WTC11 (cell line): ENCODE data around the gene CRELD2. TPM values are rescaled to one million over a fixed set of nuclear protein-coding genes. Genes with fewer than 3 reads are reported as not detected.

Experiments
- ATAC-seq: fragments of 200-7000 bp; cut with Tn5 transposase; 2 replicates; pipeline ENCODE4 v1.10.0; 2021; ENCODE audit warnings: mild to moderate bottlenecking, moderate library complexity
- CTCF ChIA-PET: fragments of 300-600 bp; sonication (Branson Sonifier 250); formaldehyde crosslinking; loops from one replicate; lab custom pipeline; 2021; ENCODE audit warnings: antibody characterized with exemption; lab: Charles Lee
- POLR2A ChIA-PET: fragments of 350-600 bp; sonication (Branson Sonifier 250); formaldehyde crosslinking; loops from one replicate; lab custom pipeline; 2021; ENCODE audit warnings: antibody characterized with exemption; lab: Charles Lee
- DNase-seq: peaks from one replicate; pipeline ENCODE4 v3.0.0; 2021; ENCODE audit warnings: low spot score
- H3K27ac Mint-ChIP-seq: 2 replicates; pipeline ENCODE4 v1.8.0; 2021; ENCODE audit warnings: mixed read lengths
- H3K27me3 Mint-ChIP-seq: 2 replicates; pipeline ENCODE4 v1.8.0; 2021; ENCODE audit warnings: low read depth, mild to moderate bottlenecking, moderate library complexity, mixed read lengths
- H3K36me3 Mint-ChIP-seq: 2 replicates; pipeline ENCODE4 v1.8.0; 2021; ENCODE audit warnings: mixed read lengths
- H3K4me1 Mint-ChIP-seq: 2 replicates; pipeline ENCODE4 v1.8.0; 2022; ENCODE audit warnings: mixed read lengths
- H3K4me3 Mint-ChIP-seq: 2 replicates; pipeline ENCODE4 v1.8.0; 2021; ENCODE audit warnings: mild to moderate bottlenecking, moderate library complexity, mixed read lengths
- H3K9me3 Mint-ChIP-seq: 2 replicates; pipeline ENCODE4 v1.8.0; 2021; ENCODE audit warnings: mixed read lengths
- ATF2 ChIP-seq: sonication (generic); formaldehyde crosslinking; IDR thresholded peaks from 2 replicates; pipeline ENCODE4 v1.8.1; 2022; ENCODE audit warnings: low read depth, missing genetic modification reagents, borderline replicate concordance
- CDX4 ChIP-seq: fragments of 250-450 bp; sonication (Bioruptor Pico); IDR thresholded peaks from 2 replicates; pipeline ENCODE4 v1.9.0; 2021; ENCODE audit warnings: moderate library complexity, mild to moderate bottlenecking, inconsistent platforms, borderline replicate concordance
- CREM ChIP-seq: sonication (generic); formaldehyde crosslinking; IDR thresholded peaks from 2 replicates; pipeline ENCODE4 v1.8.1; 2022; ENCODE audit warnings: mild to moderate bottlenecking, missing genetic modification reagents, moderate library complexity
- ELF4 ChIP-seq: sonication (generic); formaldehyde crosslinking; IDR thresholded peaks from 2 replicates; pipeline ENCODE4 v1.8.1; 2022; ENCODE audit warnings: low read depth, mild to moderate bottlenecking, moderate library complexity, missing genetic modification reagents
- ESRRA ChIP-seq: sonication (generic); formaldehyde crosslinking; IDR thresholded peaks from 2 replicates; pipeline ENCODE4 v1.8.1; 2022; ENCODE audit warnings: mild to moderate bottlenecking, missing genetic modification reagents, borderline replicate concordance
- FOXK1 ChIP-seq: sonication (generic); formaldehyde crosslinking; IDR thresholded peaks from 2 replicates; pipeline ENCODE4 v1.8.0; 2022; ENCODE audit warnings: mild to moderate bottlenecking, moderate library complexity, missing genetic modification reagents
- GABPB1 ChIP-seq: sonication (generic); formaldehyde crosslinking; IDR thresholded peaks from 2 replicates; pipeline ENCODE4 v1.8.1; 2023; ENCODE audit warnings: mild to moderate bottlenecking, missing genetic modification reagents
- HMGXB4 ChIP-seq: sonication (generic); formaldehyde crosslinking; IDR thresholded peaks from 2 replicates; pipeline ENCODE4 v1.8.1; 2023; ENCODE audit warnings: mild to moderate bottlenecking, moderate library complexity, missing genetic modification reagents
- MLX ChIP-seq: sonication (generic); formaldehyde crosslinking; IDR thresholded peaks from 2 replicates; pipeline ENCODE4 v1.8.1; 2023; ENCODE audit warnings: mild to moderate bottlenecking, missing genetic modification reagents, moderate library complexity
- MXD4 ChIP-seq: fragments of 250-450 bp; sonication (Bioruptor Pico); IDR thresholded peaks from 2 replicates; pipeline ENCODE4 v1.8.0; 2021; ENCODE audit warnings: mild to moderate bottlenecking, moderate library complexity, borderline replicate concordance
- NFATC4 ChIP-seq: fragments of 250-450 bp; sonication (Bioruptor Pico); IDR thresholded peaks from 2 replicates; pipeline ENCODE4 v1.9.0; 2021; ENCODE audit warnings: mild to moderate bottlenecking
- NR1H2 ChIP-seq: sonication (generic); formaldehyde crosslinking; IDR thresholded peaks from 2 replicates; pipeline ENCODE4 v1.9.0; 2021; ENCODE audit warnings: mild to moderate bottlenecking, moderate library complexity, missing genetic modification reagents
- OVOL2 ChIP-seq: fragments of 250-450 bp; sonication (Bioruptor Pico); IDR thresholded peaks from 2 replicates; pipeline ENCODE4 v1.9.0; 2021; ENCODE audit warnings: mild to moderate bottlenecking, borderline replicate concordance
- PRRX2 ChIP-seq: fragments of 250-450 bp; sonication (Bioruptor Pico); IDR thresholded peaks from 2 replicates; pipeline ENCODE4 v1.8.0; 2021; ENCODE audit warnings: mild to moderate bottlenecking
- STAT6 ChIP-seq: sonication (generic); formaldehyde crosslinking; conservative IDR thresholded peaks from 2 replicates; pipeline ENCODE4 v1.8.1; 2023; ENCODE audit warnings: mild to moderate bottlenecking, low read depth, missing genetic modification reagents, moderate library complexity
- TEAD4 ChIP-seq: sonication (generic); formaldehyde crosslinking; IDR thresholded peaks from 2 replicates; pipeline ENCODE4 v1.8.0; 2022; ENCODE audit warnings: mild to moderate bottlenecking, missing genetic modification reagents
- ZBTB43 ChIP-seq: sonication (generic); formaldehyde crosslinking; IDR thresholded peaks from 2 replicates; pipeline ENCODE4 v1.8.1; 2023; ENCODE audit warnings: mild to moderate bottlenecking, missing genetic modification reagents
- ZNF532 ChIP-seq: fragments of 250-450 bp; sonication (Bioruptor Pico); IDR thresholded peaks from 2 replicates; pipeline ENCODE4 v1.9.0; 2021; ENCODE audit warnings: mild to moderate bottlenecking, borderline replicate concordance
- total RNA-seq: library from RNA; stranded (reverse); gene quantifications from 3 replicates; pipeline ENCODE4 v1.2.3, GENCODE V29; 2021

CRELD2 gene
- total RNA-seq, 1 experiment from 2014 or later = 42.8 TPM

- ATAC-seq (no peak), DNase-seq (no peak)
- no peak for TF ChIP-seq OVOL2 (CRISPR knock-in tag)
- TF ChIP-seq HMGXB4 (CRISPR knock-in tag) = no peak
- no peak for TF ChIP-seq GABPB1 (CRISPR knock-in tag)
- TF ChIP-seq NFATC4 = no peak
- TF ChIP-seq NR1H2 (CRISPR knock-in tag) = no peak
- TF ChIP-seq ZNF532 (CRISPR knock-in tag) = no peak
- TF ChIP-seq ESRRA (CRISPR knock-in tag) = no peak
- TF ChIP-seq CREM (CRISPR knock-in tag) = no peak
- TF ChIP-seq PRRX2 (CRISPR knock-in tag) = no peak
- TF ChIP-seq ELF4 (CRISPR knock-in tag) = no peak
- TF ChIP-seq STAT6 (CRISPR knock-in tag) = no peak
- TF ChIP-seq TEAD4 (CRISPR knock-in tag) = no peak
- TF ChIP-seq FOXK1 (CRISPR knock-in tag) = no peak
- TF ChIP-seq ATF2 (CRISPR knock-in tag) = no peak
- TF ChIP-seq MLX (CRISPR knock-in tag) = no peak
- TF ChIP-seq CDX4 (CRISPR knock-in tag) = no peak
- no peak for TF ChIP-seq MXD4 (CRISPR knock-in tag)
- TF ChIP-seq ZBTB43 = no peak
- ChIA-PET POLR2A (interaction anchor here (0.5 kb wide), 1 partner anchor 28 kb away, joined by 5 read pairs; no protein-coding TSS in a partner anchor), CTCF (no interaction called here)
- Mint-ChIP-seq H3K27me3 (no peaks in the 10 kb centered on the region; the same call in 1 of the 2 replicates), H3K27ac (0 out of 2 replicates have a peak overlapping the region, but pooled peaks have one; percentile 53), H3K4me3 (no peak overlapping the region), H3K9me3 (no peaks in the 10 kb centered on the region), H3K36me3 (peaks cover 7% of the 10 kb centered on the region), H3K4me1 (peaks cover 5% of the 10 kb centered on the region; the same call in 1 of the 2 replicates)
Observed at GRCh38 chr22:49964136-49965090, 46.0 kb downstream of the CRELD2 start.
